NCI-H748 (cell line): ENCODE results near the gene AHDC1.
A peak's percentile ranks its signal among the peaks of the same experiment; 100 is the strongest.
"Not testable (repeated sequence)": the region's sequence is repeated elsewhere in the genome, so short reads cannot be mapped to it uniquely, and the experiment has no call there.

ENCODE experiments used
- DNase-seq: peaks from one replicate; lab custom pipeline; 2025; ENCODE audit not compliant: unreplicated experiment; lab: John Stamatoyannopoulos, UW

Gene AHDC1

GRCh38 chr1:27634177-27634984 is 30.4 kb upstream of the AHDC1 start:
- DNase-seq: peak; percentile 41

- no peak for DNase-seq
Measured at GRCh38 chr1:27633640-27634176, 29.8 kb upstream of the AHDC1 start.

- no peak for DNase-seq
Measured at GRCh38 chr1:27633298-27633610, 29.3 kb upstream of the AHDC1 start.

GRCh38 chr1:27632387-27633297 is 28.7 kb upstream of the AHDC1 start:
- DNase-seq: no peak

GRCh38 chr1:27630859-27631491 is 27.0 kb upstream of the AHDC1 start:
- DNase-seq: no peak

GRCh38 chr1:27628712-27629111 is 24.8 kb upstream of the AHDC1 start:
- DNase-seq: no peak

GRCh38 chr1:27627733-27628132 is 23.8 kb upstream of the AHDC1 start:
- DNase-seq: not testable (repeated sequence)

- DNase-seq: no peak
Measured at GRCh38 chr1:27627061-27627460, 23.1 kb upstream of the AHDC1 start.

GRCh38 chr1:27626031-27626935 is 22.3 kb upstream of the AHDC1 start:
- no peak for DNase-seq

GRCh38 chr1:27624467-27625178 is 20.7 kb upstream of the AHDC1 start:
- DNase-seq: no peak

GRCh38 chr1:27623327-27624212 is 19.6 kb upstream of the AHDC1 start:
- DNase-seq: no peak

GRCh38 chr1:27622828-27623227 is 18.9 kb upstream of the AHDC1 start:
- no peak for DNase-seq

GRCh38 chr1:27621051-27621920 is 17.3 kb upstream of the AHDC1 start:
- no peak for DNase-seq

- DNase-seq: not testable (repeated sequence)
Measured at GRCh38 chr1:27619782-27620438, 16.0 kb upstream of the AHDC1 start.

GRCh38 chr1:27618341-27619082 is 14.6 kb upstream of the AHDC1 start:
- no peak for DNase-seq

GRCh38 chr1:27617420-27617819 is 13.5 kb upstream of the AHDC1 start:
- DNase-seq: no peak

- no peak for DNase-seq
Measured at GRCh38 chr1:27616441-27616840, 12.5 kb upstream of the AHDC1 start.
